Endothelial cell (in vitro differentiated cells): ENCODE results near the gene SINHCAF. TPM values are rescaled to one million over a fixed set of nuclear protein-coding genes. Genes with fewer than 3 reads are reported as not detected.

ENCODE experiments used
- DNase-seq: peaks from one replicate; pipeline ENCODE4 v3.0.0; 2021; ENCODE audit warnings: low spot score
- H3K27ac Mint-ChIP-seq: one replicate; pipeline ENCODE4 v1.8.0; 2021; ENCODE audit warnings: mixed read lengths, inconsistent platforms; ENCODE audit not compliant: unreplicated experiment
- H3K27me3 Mint-ChIP-seq: one replicate; pipeline ENCODE4 v1.8.0; 2021; ENCODE audit warnings: mild to moderate bottlenecking, moderate library complexity, mixed read lengths, inconsistent platforms; ENCODE audit not compliant: unreplicated experiment
- H3K36me3 Mint-ChIP-seq: one replicate; pipeline ENCODE4 v1.8.0; 2021; ENCODE audit warnings: mild to moderate bottlenecking, low read depth, mixed read lengths, inconsistent platforms; ENCODE audit not compliant: unreplicated experiment
- H3K4me1 Mint-ChIP-seq: one replicate; pipeline ENCODE4 v1.8.0; 2021; ENCODE audit warnings: mild to moderate bottlenecking, mixed read lengths, inconsistent platforms; ENCODE audit not compliant: unreplicated experiment
- H3K4me3 Mint-ChIP-seq: one replicate; pipeline ENCODE4 v1.8.0; 2021; ENCODE audit warnings: mild to moderate bottlenecking, mixed read lengths, inconsistent platforms; ENCODE audit not compliant: unreplicated experiment
- H3K9me3 Mint-ChIP-seq: one replicate; pipeline ENCODE4 v1.8.0; 2021; ENCODE audit warnings: mixed read lengths, inconsistent platforms; ENCODE audit not compliant: unreplicated experiment
- total RNA-seq: library from RNA; stranded (reverse); fragmentation: NEBNext Ultra II Directional; extraction: Animal tissue kit (Norgen Biotek cat#: 25700); gene quantifications from one replicate; pipeline ENCODE4 v1.2.1, GENCODE V29; 2021; ENCODE audit not compliant: unreplicated experiment
- TF ChIP-seq, protein P1 (sequence below): fragments of 200-600 bp; sonication (generic); IDR thresholded peaks from one replicate; pipeline ENCODE4 v1.5.0; 2021; ENCODE audit warnings: antibody characterized with exemption; ENCODE audit not compliant: unreplicated experiment

The SINHCAF gene
- total RNA-seq, 1 donor from 2014 or later: 205 TPM

- Mint-ChIP-seq H3K36me3 (no peaks in the 10 kb centered on the region), H3K4me1 (peaks cover 10% of the 10 kb centered on the region), H3K4me3 (no peak overlapping the region), H3K27ac (no peak overlapping the region), H3K9me3 (no peaks in the 10 kb centered on the region), H3K27me3 (peaks cover 9% of the 10 kb centered on the region)
- TF ChIP-seq, protein P1, sequence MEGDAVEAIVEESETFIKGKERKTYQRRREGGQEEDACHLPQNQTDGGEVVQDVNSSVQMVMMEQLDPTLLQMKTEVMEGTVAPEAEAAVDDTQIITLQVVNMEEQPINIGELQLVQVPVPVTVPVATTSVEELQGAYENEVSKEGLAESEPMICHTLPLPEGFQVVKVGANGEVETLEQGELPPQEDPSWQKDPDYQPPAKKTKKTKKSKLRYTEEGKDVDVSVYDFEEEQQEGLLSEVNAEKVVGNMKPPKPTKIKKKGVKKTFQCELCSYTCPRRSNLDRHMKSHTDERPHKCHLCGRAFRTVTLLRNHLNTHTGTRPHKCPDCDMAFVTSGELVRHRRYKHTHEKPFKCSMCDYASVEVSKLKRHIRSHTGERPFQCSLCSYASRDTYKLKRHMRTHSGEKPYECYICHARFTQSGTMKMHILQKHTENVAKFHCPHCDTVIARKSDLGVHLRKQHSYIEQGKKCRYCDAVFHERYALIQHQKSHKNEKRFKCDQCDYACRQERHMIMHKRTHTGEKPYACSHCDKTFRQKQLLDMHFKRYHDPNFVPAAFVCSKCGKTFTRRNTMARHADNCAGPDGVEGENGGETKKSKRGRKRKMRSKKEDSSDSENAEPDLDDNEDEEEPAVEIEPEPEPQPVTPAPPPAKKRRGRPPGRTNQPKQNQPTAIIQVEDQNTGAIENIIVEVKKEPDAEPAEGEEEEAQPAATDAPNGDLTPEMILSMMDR: no peak
- no peak for DNase-seq
Measured at GRCh38 chr12:31233061-31233730, 92.8 kb downstream of the SINHCAF start.

GRCh38 chr12:31232361-31232965 is 93.5 kb downstream of the SINHCAF start:
- Mint-ChIP-seq H3K9me3 (no peaks in the 10 kb centered on the region), H3K36me3 (no peaks in the 10 kb centered on the region), H3K27me3 (peaks cover 7% of the 10 kb centered on the region), H3K4me1 (peaks cover 10% of the 10 kb centered on the region), H3K4me3 (no peak overlapping the region), H3K27ac (no peak overlapping the region)
- DNase-seq: no peak
- TF ChIP-seq, protein P1: no peak

- no peaks in the 10 kb centered on the region for H3K9me3 Mint-ChIP-seq
- peaks cover 4% of the 10 kb centered on the region for H3K27me3 Mint-ChIP-seq
- TF ChIP-seq, protein P1: no peak
- peaks cover 10% of the 10 kb centered on the region for H3K4me1 Mint-ChIP-seq
- DNase-seq: no peak
- H3K27ac Mint-ChIP-seq: no peak overlapping the region
- H3K4me3 Mint-ChIP-seq: no peak overlapping the region
- no peaks in the 10 kb centered on the region for H3K36me3 Mint-ChIP-seq
Measured at GRCh38 chr12:31231611-31232360, 94.2 kb downstream of the SINHCAF start.
